ENCODE results near the gene LRFN3. TPM values are rescaled to one million over a fixed set of nuclear protein-coding genes. Genes with fewer than 3 reads are reported as not detected.

LRFN3 gene
- total and polyA plus RNA-seq, 2 of the 13 experiments (the other 11 are each of a cell fraction or from before 2014, with no cell fraction given) = 0.74 to 1.6 TPM

DNA sequence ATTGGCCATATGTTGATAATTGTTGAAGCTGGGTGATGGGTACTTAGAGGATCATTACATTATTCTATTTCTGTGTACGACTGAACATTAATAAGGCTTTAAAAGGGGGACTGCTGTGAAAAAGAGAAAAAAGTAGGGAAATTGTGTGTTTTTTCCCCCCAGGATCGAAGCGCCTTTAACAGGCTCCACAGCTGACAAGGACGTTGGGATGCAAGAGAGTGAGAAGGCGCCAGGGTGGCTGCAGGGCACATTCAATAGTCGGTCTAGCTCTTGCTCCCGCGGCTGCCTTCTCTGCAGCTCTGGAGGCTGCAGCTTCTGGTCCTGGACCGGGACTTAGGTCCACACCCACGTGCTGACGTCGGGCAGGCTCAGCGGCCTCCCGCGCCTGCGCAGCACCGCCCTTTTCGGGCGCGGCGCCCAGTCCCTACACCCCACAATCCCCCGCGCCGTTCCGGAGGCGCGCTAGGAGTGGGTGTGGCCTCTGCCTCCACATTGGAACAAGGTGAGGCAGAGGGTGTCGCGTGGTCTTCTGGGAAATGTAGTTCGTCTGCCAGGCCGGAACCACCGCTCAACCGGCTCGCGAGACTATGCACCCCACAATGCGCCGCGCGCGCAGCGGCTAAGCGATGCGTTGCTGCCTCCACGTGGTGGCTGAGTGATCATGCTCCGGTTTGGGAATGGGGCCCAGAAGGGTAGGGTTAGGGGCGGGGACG, 4.9 kb upstream of the LRFN3 start (continued):
- TF ChIP-seq SRY (CRISPR knock-in tag; IDR thresholded peaks at IDR 0.05) (peak; percentile 4; the same call in 1 of the 2 replicates), PHF21A (CRISPR knock-in tag; IDR thresholded peaks at IDR 0.05) (peak; percentile 65; the same call in 1 of the 2 replicates), POLR2G (IDR thresholded peaks at IDR 0.05; ENCODE audit: low read depth, low read length) (peak; percentile 94), IKZF4 (CRISPR knock-in tag; IDR thresholded peaks at IDR 0.05; ENCODE audit: borderline replicate concordance, low read depth, not compliant biosample characterization) (no peak), ZBTB21 (CRISPR knock-in tag; IDR thresholded peaks at IDR 0.05) (no peak), ZNF761 (CRISPR knock-in tag; conservative IDR thresholded peaks at IDR 0.05) (0 out of 2 replicates have a peak, but pooled peaks have one; percentile 40), KDM4B (CRISPR knock-in tag; IDR thresholded peaks at IDR 0.05) (0 out of 2 replicates have a peak, but pooled peaks have one; percentile 15), AGO2 (optimal IDR thresholded peaks at IDR 0.05; ENCODE audit: low read depth, low read length) (no peak), KDM1A (CRISPR knock-in tag; IDR thresholded peaks at IDR 0.05) (peak; percentile 15; the same call in 1 of the 2 replicates), MAF1 (CRISPR knock-in tag; IDR thresholded peaks at IDR 0.05; ENCODE audit: borderline replicate concordance) (no peak), ELF3 (CRISPR knock-in tag; IDR thresholded peaks at IDR 0.05) (peak; percentile 72), ZNF17 (CRISPR knock-in tag; IDR thresholded peaks at IDR 0.05) (no peak), HNF4A (CRISPR knock-in tag; IDR thresholded peaks at IDR 0.05) (no peak; the same call in 1 of the 2 replicates), ATRX (CRISPR knock-in tag; IDR thresholded peaks at IDR 0.05; ENCODE audit: borderline replicate concordance) (no peak)
- TF ChIP-seq, protein P1, sequence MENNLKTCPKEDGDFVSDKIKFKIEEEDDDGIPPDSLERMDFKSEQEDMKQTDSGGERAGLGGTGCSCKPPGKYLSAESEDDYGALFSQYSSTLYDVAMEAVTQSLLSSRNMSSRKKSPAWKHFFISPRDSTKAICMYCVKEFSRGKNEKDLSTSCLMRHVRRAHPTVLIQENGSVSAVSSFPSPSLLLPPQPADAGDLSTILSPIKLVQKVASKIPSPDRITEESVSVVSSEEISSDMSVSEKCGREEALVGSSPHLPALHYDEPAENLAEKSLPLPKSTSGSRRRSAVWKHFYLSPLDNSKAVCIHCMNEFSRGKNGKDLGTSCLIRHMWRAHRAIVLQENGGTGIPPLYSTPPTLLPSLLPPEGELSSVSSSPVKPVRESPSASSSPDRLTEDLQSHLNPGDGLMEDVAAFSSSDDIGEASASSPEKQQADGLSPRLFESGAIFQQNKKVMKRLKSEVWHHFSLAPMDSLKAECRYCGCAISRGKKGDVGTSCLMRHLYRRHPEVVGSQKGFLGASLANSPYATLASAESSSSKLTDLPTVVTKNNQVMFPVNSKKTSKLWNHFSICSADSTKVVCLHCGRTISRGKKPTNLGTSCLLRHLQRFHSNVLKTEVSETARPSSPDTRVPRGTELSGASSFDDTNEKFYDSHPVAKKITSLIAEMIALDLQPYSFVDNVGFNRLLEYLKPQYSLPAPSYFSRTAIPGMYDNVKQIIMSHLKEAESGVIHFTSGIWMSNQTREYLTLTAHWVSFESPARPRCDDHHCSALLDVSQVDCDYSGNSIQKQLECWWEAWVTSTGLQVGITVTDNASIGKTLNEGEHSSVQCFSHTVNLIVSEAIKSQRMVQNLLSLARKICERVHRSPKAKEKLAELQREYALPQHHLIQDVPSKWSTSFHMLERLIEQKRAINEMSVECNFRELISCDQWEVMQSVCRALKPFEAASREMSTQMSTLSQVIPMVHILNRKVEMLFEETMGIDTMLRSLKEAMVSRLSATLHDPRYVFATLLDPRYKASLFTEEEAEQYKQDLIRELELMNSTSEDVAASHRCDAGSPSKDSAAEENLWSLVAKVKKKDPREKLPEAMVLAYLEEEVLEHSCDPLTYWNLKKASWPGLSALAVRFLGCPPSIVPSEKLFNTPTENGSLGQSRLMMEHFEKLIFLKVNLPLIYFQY (CRISPR knock-in tag; IDR thresholded peaks at IDR 0.05; ENCODE audit: borderline replicate concordance) = peak; percentile 33; the same call in 1 of the 2 replicates
- TF ChIP-seq, protein P2, sequence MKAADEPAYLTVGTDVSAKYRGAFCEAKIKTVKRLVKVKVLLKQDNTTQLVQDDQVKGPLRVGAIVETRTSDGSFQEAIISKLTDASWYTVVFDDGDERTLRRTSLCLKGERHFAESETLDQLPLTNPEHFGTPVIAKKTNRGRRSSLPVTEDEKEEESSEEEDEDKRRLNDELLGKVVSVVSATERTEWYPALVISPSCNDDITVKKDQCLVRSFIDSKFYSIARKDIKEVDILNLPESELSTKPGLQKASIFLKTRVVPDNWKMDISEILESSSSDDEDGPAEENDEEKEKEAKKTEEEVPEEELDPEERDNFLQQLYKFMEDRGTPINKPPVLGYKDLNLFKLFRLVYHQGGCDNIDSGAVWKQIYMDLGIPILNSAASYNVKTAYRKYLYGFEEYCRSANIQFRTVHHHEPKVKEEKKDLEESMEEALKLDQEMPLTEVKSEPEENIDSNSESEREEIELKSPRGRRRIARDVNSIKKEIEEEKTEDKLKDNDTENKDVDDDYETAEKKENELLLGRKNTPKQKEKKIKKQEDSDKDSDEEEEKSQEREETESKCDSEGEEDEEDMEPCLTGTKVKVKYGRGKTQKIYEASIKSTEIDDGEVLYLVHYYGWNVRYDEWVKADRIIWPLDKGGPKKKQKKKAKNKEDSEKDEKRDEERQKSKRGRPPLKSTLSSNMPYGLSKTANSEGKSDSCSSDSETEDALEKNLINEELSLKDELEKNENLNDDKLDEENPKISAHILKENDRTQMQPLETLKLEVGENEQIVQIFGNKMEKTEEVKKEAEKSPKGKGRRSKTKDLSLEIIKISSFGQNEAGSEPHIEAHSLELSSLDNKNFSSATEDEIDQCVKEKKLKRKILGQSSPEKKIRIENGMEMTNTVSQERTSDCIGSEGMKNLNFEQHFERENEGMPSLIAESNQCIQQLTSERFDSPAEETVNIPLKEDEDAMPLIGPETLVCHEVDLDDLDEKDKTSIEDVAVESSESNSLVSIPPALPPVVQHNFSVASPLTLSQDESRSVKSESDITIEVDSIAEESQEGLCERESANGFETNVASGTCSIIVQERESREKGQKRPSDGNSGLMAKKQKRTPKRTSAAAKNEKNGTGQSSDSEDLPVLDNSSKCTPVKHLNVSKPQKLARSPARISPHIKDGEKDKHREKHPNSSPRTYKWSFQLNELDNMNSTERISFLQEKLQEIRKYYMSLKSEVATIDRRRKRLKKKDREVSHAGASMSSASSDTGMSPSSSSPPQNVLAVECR (CRISPR knock-in tag; IDR thresholded peaks at IDR 0.05; ENCODE audit: borderline replicate concordance) = peak; percentile 89; the same call in 1 of the 2 replicates
- TF ChIP-seq, protein P3, sequence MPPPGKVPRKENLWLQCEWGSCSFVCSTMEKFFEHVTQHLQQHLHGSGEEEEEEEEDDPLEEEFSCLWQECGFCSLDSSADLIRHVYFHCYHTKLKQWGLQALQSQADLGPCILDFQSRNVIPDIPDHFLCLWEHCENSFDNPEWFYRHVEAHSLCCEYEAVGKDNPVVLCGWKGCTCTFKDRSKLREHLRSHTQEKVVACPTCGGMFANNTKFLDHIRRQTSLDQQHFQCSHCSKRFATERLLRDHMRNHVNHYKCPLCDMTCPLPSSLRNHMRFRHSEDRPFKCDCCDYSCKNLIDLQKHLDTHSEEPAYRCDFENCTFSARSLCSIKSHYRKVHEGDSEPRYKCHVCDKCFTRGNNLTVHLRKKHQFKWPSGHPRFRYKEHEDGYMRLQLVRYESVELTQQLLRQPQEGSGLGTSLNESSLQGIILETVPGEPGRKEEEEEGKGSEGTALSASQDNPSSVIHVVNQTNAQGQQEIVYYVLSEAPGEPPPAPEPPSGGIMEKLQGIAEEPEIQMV (CRISPR knock-in tag; IDR thresholded peaks at IDR 0.05; ENCODE audit: low read depth) = 0 out of 2 replicates have a peak, but pooled peaks have one; percentile 54
- TF ChIP-seq, protein P4, sequence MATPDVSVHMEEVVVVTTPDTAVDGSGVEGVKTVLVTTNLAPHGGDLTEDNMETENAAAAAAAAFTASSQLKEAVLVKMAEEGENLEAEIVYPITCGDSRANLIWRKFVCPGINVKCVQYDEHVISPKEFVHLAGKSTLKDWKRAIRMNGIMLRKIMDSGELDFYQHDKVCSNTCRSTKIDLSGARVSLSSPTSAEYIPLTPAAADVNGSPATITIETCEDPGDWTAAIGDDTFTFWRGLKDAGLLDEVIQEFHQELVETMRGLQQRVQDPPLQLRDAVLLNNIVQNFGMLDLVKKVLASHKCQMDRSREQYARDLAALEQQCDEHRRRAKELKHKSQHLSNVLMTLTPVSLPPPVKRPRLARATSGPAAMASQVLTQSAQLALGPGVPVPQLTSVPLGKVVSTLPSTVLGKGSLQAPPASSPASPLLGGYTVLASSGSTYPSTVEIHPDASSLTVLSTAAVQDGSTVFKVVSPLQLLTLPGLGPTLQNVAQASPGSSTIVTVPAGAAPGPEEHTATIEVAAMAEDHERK (CRISPR knock-in tag; IDR thresholded peaks at IDR 0.05; ENCODE audit: low read depth) = peak; percentile 75

All from HepG2 (cell line).